ENCODE data around the gene TACC3. TPM values are rescaled to one million over a fixed set of nuclear protein-coding genes. Genes with fewer than 3 reads are reported as not detected.

TACC3 gene
- total and polyA plus RNA-seq, 2 experiments from 2014 or later: 9.7 to 18.2 TPM

DNA sequence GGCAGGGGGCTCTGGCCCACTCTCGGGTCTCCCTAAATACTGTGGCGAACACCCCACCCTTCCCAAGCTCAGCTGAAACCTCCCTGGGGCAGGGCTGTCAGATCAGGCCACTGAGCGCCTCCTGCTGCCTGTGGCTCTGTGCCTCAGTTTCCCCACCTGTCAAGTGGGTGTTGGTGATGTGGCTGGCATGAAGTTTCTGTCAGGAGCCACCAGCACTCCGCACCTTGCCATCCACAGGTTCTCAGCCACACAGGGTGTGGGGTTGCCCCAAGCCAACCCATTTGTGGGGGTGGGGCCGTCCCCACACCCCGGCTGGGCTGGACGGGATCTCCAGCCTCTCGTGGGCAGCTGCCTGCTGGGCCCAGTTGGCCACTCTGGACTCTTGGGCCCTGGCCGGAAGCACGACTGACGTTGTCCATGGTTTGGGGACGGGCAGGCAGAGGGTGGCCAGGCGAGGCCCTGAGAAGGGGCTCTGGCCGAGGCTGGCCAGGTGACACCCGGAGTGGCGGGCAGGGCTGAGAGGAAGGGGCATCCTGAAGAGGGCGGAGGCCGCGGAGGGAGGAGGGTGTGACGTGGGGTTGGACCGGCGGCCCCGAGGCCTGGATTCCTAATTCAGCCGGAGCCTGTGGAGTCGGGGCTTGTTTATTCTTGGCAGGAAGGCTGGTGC, 66.2 kb downstream of the TACC3 start:
- 35 to 37% methylated on average over 23 to 24 of the region's 25 CpGs for WGBS, 2 experiments (ENCODE audit: low coverage in 1 of 2, low lambda C conversion rate in 2 of 2, missing lambda C conversion rate in 2 of 2)
- H3K4me3 ChIP-seq: no peak overlapping the region
- no peak overlapping the region for H3K9ac ChIP-seq
- DNase-seq: no peak
- H3K9me2 ChIP-seq (ENCODE audit: insufficient read depth): no peaks in the 10 kb centered on the region
- H3K27me3 ChIP-seq (replicated peaks; ENCODE audit: insufficient read depth): no peaks in the 10 kb centered on the region; the same call in 1 of the 2 replicates
- H2AFZ ChIP-seq: no peak overlapping the region
- H3F3A ChIP-seq (ENCODE audit: insufficient read depth): no peaks in the 10 kb centered on the region
- no peaks in the 10 kb centered on the region for H3K4me1 ChIP-seq (ENCODE audit: insufficient read depth)
- H3K79me2 ChIP-seq (ENCODE audit: insufficient read depth): no peaks in the 10 kb centered on the region
- H3K27ac ChIP-seq: no peak overlapping the region
- TF ChIP-seq EZH2phosphoT487 (IDR thresholded peaks at IDR 0.05; ENCODE audit: insufficient read depth, low read depth): no peak
- TF ChIP-seq EZH2 (IDR thresholded peaks at IDR 0.05; ENCODE audit: insufficient read depth, poor library complexity, severe bottlenecking): no peak
- no peaks in the 10 kb centered on the region for H4K20me1 ChIP-seq (ENCODE audit: insufficient read depth)
- H3K36me3 ChIP-seq (ENCODE audit: low read depth): no peaks in the 10 kb centered on the region
- no peaks in the 10 kb centered on the region for H3K9me3 ChIP-seq (ENCODE audit: low read depth)
- in situ Hi-C loops (cut with MboI): no loop called here
- no peak overlapping the region for H3K4me2 ChIP-seq (ENCODE audit: unreplicated experiment)

DNA sequence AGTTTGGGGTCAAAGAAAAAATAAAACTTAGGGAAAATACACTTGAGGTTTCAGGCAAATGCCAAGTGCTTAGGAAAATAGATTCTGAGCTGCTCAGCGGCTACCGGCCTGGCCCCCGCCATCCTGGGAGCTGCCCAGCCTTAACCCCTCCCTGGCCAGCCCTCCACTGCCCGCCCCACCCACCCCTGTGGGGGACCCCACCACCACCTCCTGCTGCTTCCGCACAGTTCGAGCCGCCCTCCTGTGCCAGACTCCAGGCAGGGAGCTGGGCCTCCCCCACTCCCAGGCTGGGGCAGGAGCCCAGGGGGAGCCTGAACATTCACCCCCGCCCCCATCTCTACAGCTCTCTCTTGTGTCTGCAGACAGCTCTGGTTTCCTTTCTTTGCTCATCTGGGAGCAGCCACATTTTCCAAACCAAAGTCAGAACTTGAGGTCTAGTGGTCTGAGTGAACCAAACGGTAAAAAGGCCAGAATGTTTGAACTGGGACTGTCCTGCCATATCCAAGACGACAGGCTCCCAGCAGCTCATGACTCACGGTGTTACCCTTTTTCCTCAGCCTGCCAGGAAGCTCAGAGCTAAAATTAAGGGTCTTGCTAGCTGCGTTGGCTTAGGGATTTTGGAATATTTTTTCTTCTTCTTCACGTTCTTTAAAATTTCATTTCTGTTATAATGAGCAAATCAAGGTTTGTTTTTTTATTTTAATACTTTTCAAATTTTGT, 67.1 kb downstream of the TACC3 start:
- Histone ChIP-seq H3K4me3 (no peak overlapping the region), H3K36me3 (ENCODE audit: low read depth) (no peaks in the 10 kb centered on the region), H3K9ac (no peak overlapping the region), H3K4me2 (ENCODE audit: unreplicated experiment) (no peak overlapping the region), H3K9me3 (ENCODE audit: low read depth) (no peaks in the 10 kb centered on the region), H4K20me1 (ENCODE audit: insufficient read depth) (no peaks in the 10 kb centered on the region), H3K27ac (no peak overlapping the region), H3K27me3 (replicated peaks; ENCODE audit: insufficient read depth) (no peaks in the 10 kb centered on the region; the same call in 1 of the 2 replicates), H3K4me1 (ENCODE audit: insufficient read depth) (no peaks in the 10 kb centered on the region), H2AFZ (no peak overlapping the region), H3K79me2 (ENCODE audit: insufficient read depth) (no peaks in the 10 kb centered on the region), H3F3A (ENCODE audit: insufficient read depth) (no peaks in the 10 kb centered on the region), H3K9me2 (ENCODE audit: insufficient read depth) (no peaks in the 10 kb centered on the region)
- in situ Hi-C loops (cut with MboI): no loop called here
- peak; percentile 12 for DNase-seq
- TF ChIP-seq EZH2phosphoT487 (IDR thresholded peaks at IDR 0.05; ENCODE audit: insufficient read depth, low read depth) (no peak), EZH2 (IDR thresholded peaks at IDR 0.05; ENCODE audit: insufficient read depth, poor library complexity, severe bottlenecking) (no peak)
- 35 to 51% methylated on average over 8 to 13 of the region's 13 CpGs for WGBS, 2 experiments (ENCODE audit: low coverage in 1 of 2, low lambda C conversion rate in 2 of 2, missing lambda C conversion rate in 2 of 2)

DNA sequence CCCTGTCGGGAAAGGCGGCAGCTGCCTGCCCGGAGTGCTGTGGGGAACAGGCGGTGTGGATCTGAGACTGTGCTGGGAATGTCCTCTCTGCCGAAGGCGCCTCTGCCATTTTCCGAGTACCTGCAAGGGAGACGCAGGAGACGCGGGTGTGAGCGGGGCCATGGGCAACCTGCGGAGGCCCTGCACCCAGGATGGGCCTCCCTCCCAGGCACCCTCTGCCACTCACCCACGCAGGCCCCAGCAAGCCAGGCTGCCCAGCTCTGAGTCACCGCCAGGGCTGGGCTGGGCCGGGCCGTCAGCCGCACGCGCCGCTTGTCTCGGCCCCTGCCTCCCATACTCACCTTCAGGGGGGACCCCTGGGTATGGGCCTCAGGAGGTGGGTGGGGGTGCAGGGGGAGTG, 68.2 kb downstream of the TACC3 start:
- in situ Hi-C loops (cut with MboI): no loop called here
- Histone ChIP-seq H3K4me2 (ENCODE audit: unreplicated experiment) (no peak overlapping the region), H4K20me1 (ENCODE audit: insufficient read depth) (no peaks in the 10 kb centered on the region), H3K4me1 (ENCODE audit: insufficient read depth) (no peaks in the 10 kb centered on the region), H3K9ac (no peak overlapping the region), H3K9me3 (ENCODE audit: low read depth) (no peaks in the 10 kb centered on the region), H3K36me3 (ENCODE audit: low read depth) (no peaks in the 10 kb centered on the region), H2AFZ (no peak overlapping the region), H3K9me2 (ENCODE audit: insufficient read depth) (no peaks in the 10 kb centered on the region), H3K79me2 (ENCODE audit: insufficient read depth) (no peaks in the 10 kb centered on the region), H3F3A (ENCODE audit: insufficient read depth) (no peaks in the 10 kb centered on the region), H3K27ac (no peak overlapping the region), H3K4me3 (no peak overlapping the region), H3K27me3 (replicated peaks; ENCODE audit: insufficient read depth) (peaks cover 4% of the 10 kb centered on the region)
- WGBS, 2 experiments (ENCODE audit: low coverage in 1 of 2, low lambda C conversion rate in 2 of 2, missing lambda C conversion rate in 2 of 2): 83 to 86% methylated on average over 12 to 19 of the region's 21 CpGs
- TF ChIP-seq EZH2phosphoT487 (IDR thresholded peaks at IDR 0.05; ENCODE audit: insufficient read depth, low read depth) (no peak), EZH2 (IDR thresholded peaks at IDR 0.05; ENCODE audit: insufficient read depth, poor library complexity, severe bottlenecking) (no peak)
- DNase-seq: no peak

DNA sequence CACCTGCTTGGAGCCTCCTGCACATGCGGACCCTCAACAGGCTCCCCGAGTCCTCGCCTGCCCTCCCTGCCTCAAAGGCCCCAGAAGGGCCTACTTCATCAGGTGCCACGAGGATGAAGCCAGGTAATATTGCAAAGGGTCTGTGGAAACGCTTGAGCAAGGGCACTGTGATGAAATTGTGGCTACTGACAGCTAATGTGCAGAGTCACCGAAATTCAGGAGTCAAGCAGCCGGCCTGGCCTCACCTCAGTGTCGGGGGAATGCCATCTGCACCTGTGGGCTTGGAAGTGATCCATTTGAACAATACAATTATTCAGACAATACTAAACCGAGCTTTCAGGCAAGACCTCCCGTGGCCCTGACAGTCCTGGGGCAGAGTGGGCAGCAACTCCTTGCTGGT, 68.7 kb downstream of the TACC3 start:
- H2AFZ ChIP-seq: no peak overlapping the region
- H3K4me1 ChIP-seq (ENCODE audit: insufficient read depth): no peaks in the 10 kb centered on the region
- in situ Hi-C loops (cut with MboI): no loop called here

More for the DNA sequence above, 68.7 kb downstream of the TACC3 start:
- TF ChIP-seq EZH2 (IDR thresholded peaks at IDR 0.05; ENCODE audit: insufficient read depth, poor library complexity, severe bottlenecking) (no peak), EZH2phosphoT487 (IDR thresholded peaks at IDR 0.05; ENCODE audit: insufficient read depth, low read depth) (no peak)
- no peak overlapping the region for H3K4me3 ChIP-seq
- H3K36me3 ChIP-seq (ENCODE audit: low read depth): no peaks in the 10 kb centered on the region
- no peaks in the 10 kb centered on the region for H3K9me2 ChIP-seq (ENCODE audit: insufficient read depth)
- H3K27ac ChIP-seq: no peak overlapping the region
- H3K9ac ChIP-seq: no peak overlapping the region
- no peaks in the 10 kb centered on the region for H3F3A ChIP-seq (ENCODE audit: insufficient read depth)
- H3K9me3 ChIP-seq (ENCODE audit: low read depth): no peaks in the 10 kb centered on the region
- H3K4me2 ChIP-seq (ENCODE audit: unreplicated experiment): no peak overlapping the region
- WGBS, 2 experiments (ENCODE audit: low coverage in 1 of 2, low lambda C conversion rate in 2 of 2, missing lambda C conversion rate in 2 of 2): 71 to 79% methylated on average over 8 to 10 of the region's 10 CpGs
- no peaks in the 10 kb centered on the region for H3K79me2 ChIP-seq (ENCODE audit: insufficient read depth)
- no peaks in the 10 kb centered on the region for H4K20me1 ChIP-seq (ENCODE audit: insufficient read depth)
- no peak for DNase-seq
- H3K27me3 ChIP-seq (replicated peaks; ENCODE audit: insufficient read depth): peaks cover 4% of the 10 kb centered on the region

Data from GM23248 (cell line).